ENCODE results near the gene REXO5.

- TF ChIP-seq POLR2AphosphoS5 (IDR thresholded peaks at IDR 0.05) (no peak), CTCF (IDR thresholded peaks at IDR 0.05) (no peak), EP300 (IDR thresholded peaks at IDR 0.05; ENCODE audit: low read depth) (no peak)
Measured at GRCh38 chr16:20859229-20859628, 52.9 kb downstream of the REXO5 start.
